HepG2 (cell line): ENCODE results near the gene EPB41. TPM values are rescaled to one million over a fixed set of nuclear protein-coding genes. Genes with fewer than 3 reads are reported as not detected.
A peak's percentile ranks its signal among the peaks of the same experiment; 100 is the strongest.

ENCODE experiments used
- ARID2 ChIP-seq: sonication (generic); formaldehyde crosslinking; IDR thresholded peaks from 2 replicates; pipeline ENCODE4 v1.8.1; 2022; ENCODE audit warnings: mild to moderate bottlenecking, missing genetic modification reagents, borderline replicate concordance
- ERF ChIP-seq: IDR thresholded peaks from 2 replicates; pipeline ENCODE4 v1.6.1; 2018; ENCODE audit warnings: missing biosample characterization, missing genetic modification reagents
- ETV5 ChIP-seq: IDR thresholded peaks from 2 replicates; pipeline ENCODE4 v1.6.1; 2018; ENCODE audit warnings: missing biosample characterization, missing genetic modification reagents, inconsistent platforms, borderline replicate concordance
- FOXO4 ChIP-seq: sonication (generic); formaldehyde crosslinking; conservative IDR thresholded peaks from 2 replicates; pipeline ENCODE4 v1.8.1; 2023; ENCODE audit warnings: missing genetic modification reagents
- FOXP1 ChIP-seq, 2 experiments: fragments of 450-650 bp in 1 of 2; IDR thresholded peaks; 2 replicates each; pipeline ENCODE4 v1.6.1; 2017 to 2018; ENCODE audit warnings: antibody characterized with exemption in 1 of 2
- GATAD1 ChIP-seq: IDR thresholded peaks from 2 replicates; pipeline ENCODE4 v1.6.1; 2016; ENCODE audit warnings: missing genetic modification reagents, missing compliant biosample characterization
- HNF4G ChIP-seq, 2 experiments: sonication (generic) in 1 of 2; formaldehyde crosslinking in 1 of 2; IDR thresholded peaks; 2 replicates each; pipeline versions ENCODE4 v1.4.0 to v1.6.1; 2011 to 2020; ENCODE audit warnings: borderline replicate concordance in 2 of 2, low read depth in 2 of 2, mild to moderate bottlenecking in 2 of 2, low read length in 1 of 2, missing genetic modification reagents in 1 of 2, moderate library complexity in 1 of 2
- KDM6A ChIP-seq: IDR thresholded peaks from 2 replicates; pipeline ENCODE4 v1.6.1; 2016; ENCODE audit warnings: low read depth
- MAZ ChIP-seq, 2 experiments: sonication (generic) in 1 of 2; formaldehyde crosslinking in 1 of 2; IDR thresholded peaks; 2 replicates each; pipeline versions ENCODE4 v1.5.0 to v1.6.1; 2012 to 2020; ENCODE audit warnings: low read depth in 2 of 2, mild to moderate bottlenecking in 2 of 2, borderline replicate concordance in 1 of 2, improper control_type of control experiment in 1 of 2, low read length in 1 of 2, missing genetic modification reagents in 1 of 2, moderate library complexity in 1 of 2
- MBNL3 ChIP-seq: fragments of 250-450 bp; sonication (Bioruptor Pico); conservative IDR thresholded peaks from 2 replicates; pipeline ENCODE4 v1.8.0; 2022; ENCODE audit warnings: mild to moderate bottlenecking, inconsistent platforms
- PITX1 ChIP-seq: sonication (generic); formaldehyde crosslinking; IDR thresholded peaks from 2 replicates; pipeline ENCODE4 v1.5.1; 2020; ENCODE audit warnings: mild to moderate bottlenecking, missing genetic modification reagents
- RBM22 ChIP-seq: fragments of 200-400 bp; formaldehyde crosslinking; optimal IDR thresholded peaks from 2 replicates; pipeline ENCODE3; 2017; ENCODE audit warnings: mild to moderate bottlenecking, low read length, moderate library complexity
- SNAPC2 ChIP-seq: sonication (generic); formaldehyde crosslinking; IDR thresholded peaks from 2 replicates; pipeline ENCODE4 v1.8.1; 2022; ENCODE audit warnings: mild to moderate bottlenecking, missing genetic modification reagents
- U2AF2 ChIP-seq: fragments of 200-400 bp; formaldehyde crosslinking; IDR thresholded peaks from 2 replicates; pipeline ENCODE4 v1.6.1; 2017; ENCODE audit warnings: low read depth, mild to moderate bottlenecking, low read length
- ZC3H13 ChIP-seq: sonication (generic); formaldehyde crosslinking; IDR thresholded peaks from 2 replicates; pipeline ENCODE4 v1.8.1; 2023; ENCODE audit warnings: mild to moderate bottlenecking, missing genetic modification reagents, moderate library complexity
- ZNF234 ChIP-seq: sonication (generic); formaldehyde crosslinking; conservative IDR thresholded peaks from 2 replicates; pipeline ENCODE4 v1.5.1; 2020; ENCODE audit warnings: mild to moderate bottlenecking, missing genetic modification reagents
- ZNF496 ChIP-seq: sonication (generic); formaldehyde crosslinking; IDR thresholded peaks from 2 replicates; pipeline ENCODE4 v1.8.1; 2023; ENCODE audit warnings: mild to moderate bottlenecking, moderate library complexity, missing genetic modification reagents; ENCODE audit not compliant: insufficient replicate concordance
- ZNF572 ChIP-seq: sonication (generic); formaldehyde crosslinking; IDR thresholded peaks from 2 replicates; pipeline ENCODE4 v1.5.1; 2020; ENCODE audit warnings: mild to moderate bottlenecking, missing genetic modification reagents
- ZNF607 ChIP-seq: sonication (generic); formaldehyde crosslinking; IDR thresholded peaks from 2 replicates; pipeline ENCODE4 v1.5.1; 2020; ENCODE audit warnings: missing genetic modification reagents, mild to moderate bottlenecking, borderline replicate concordance
- ZNF616 ChIP-seq: sonication (generic); formaldehyde crosslinking; IDR thresholded peaks from 2 replicates; pipeline ENCODE4 v1.5.0; 2020; ENCODE audit warnings: low read depth, mild to moderate bottlenecking, missing genetic modification reagents
- polyA plus RNA-seq, 8 experiments: library from polyadenylated mRNA; depleted of rRNA in 3 of 8; stranded (reverse) in 7 of 8; unstranded in 1 of 8; fragments of >200 nt; fragmentation: Illumina TruSeq in 4 of 8; extraction: Trizol in 4 of 8; gene quantifications; 2 replicates each; pipeline versions ENCODE4 v1.2.1 to v1.2.3, GENCODE V29; 2011 to 2016; ENCODE audit warnings: low read depth in 4 of 8, missing spikeins in 1 of 8, mixed read lengths in 1 of 8; ENCODE audit not compliant: insufficient read depth in 1 of 8
- total RNA-seq, 5 experiments: library from RNA; depleted of rRNA; stranded (reverse); fragments of >200 nt; fragmentation: Illumina TruSeq; extraction: Trizol; gene quantifications; 2 replicates each; pipeline ENCODE4 v1.2.3, GENCODE V29; 2016; ENCODE audit warnings: low read depth in 1 of 5
- TF ChIP-seq, protein P1 (sequence below): IDR thresholded peaks from 2 replicates; pipeline ENCODE4 v1.6.1; 2016; ENCODE audit warnings: low read depth
- TF ChIP-seq, protein P2 (sequence below): sonication (generic); formaldehyde crosslinking; IDR thresholded peaks from 2 replicates; pipeline ENCODE4; 2020; ENCODE audit warnings: missing genetic modification reagents, mild to moderate bottlenecking, borderline replicate concordance

EPB41 gene
- total and polyA plus RNA-seq, 2 of the 13 experiments (the other 11 are each of a cell fraction or from before 2014, with no cell fraction given): 34.5 to 46.7 TPM

DNA sequence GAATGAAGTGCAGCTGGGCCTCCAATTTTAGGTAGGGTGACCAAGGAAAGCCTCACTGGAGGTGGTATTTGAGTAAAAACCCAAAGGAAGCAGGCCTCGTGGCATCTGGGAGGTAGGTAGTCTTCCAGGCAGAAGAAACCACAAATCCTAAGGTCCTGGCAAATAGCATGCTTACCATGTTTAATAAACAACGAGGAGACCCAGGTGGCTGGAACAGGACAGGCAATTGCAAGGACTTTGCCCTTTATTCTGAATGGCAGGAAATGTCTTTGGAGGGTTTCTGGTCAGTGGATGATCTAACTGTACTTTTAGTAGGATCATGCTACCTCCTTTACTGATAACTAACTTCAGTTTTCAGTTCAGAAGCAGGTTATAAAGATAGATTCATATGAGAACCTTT is 52.2 kb downstream of the EPB41 start (continued):
- TF ChIP-seq U2AF2: no peak
- no peak for TF ChIP-seq ZC3H13 (CRISPR knock-in tag)
- TF ChIP-seq ZNF616: no peak
- TF ChIP-seq ZNF572 (CRISPR knock-in tag): no peak
- TF ChIP-seq GATAD1: 0 out of 2 replicates have a peak, but pooled peaks have one; percentile 18
- TF ChIP-seq FOXO4 (CRISPR knock-in tag): no peak
- TF ChIP-seq HNF4G (IDR thresholded peaks at IDR 0.05; ENCODE audit: borderline replicate concordance, low read depth, low read length): peak; percentile 57; the same call in 1 of the 2 replicates
- peak; percentile 75; the same call in 1 of the 2 replicates for TF ChIP-seq HNF4G (CRISPR knock-in tag; IDR thresholded peaks at IDR 0.05; ENCODE audit: borderline replicate concordance, low read depth)
- TF ChIP-seq FOXP1 (IDR thresholded peaks at IDR 0.05): no peak
- peak; percentile 44; the same call in 1 of the 2 replicates for TF ChIP-seq FOXP1 (CRISPR knock-in tag; IDR thresholded peaks at IDR 0.05)
- 0 out of 2 replicates have a peak, but pooled peaks have one; percentile 28 for TF ChIP-seq KDM6A (CRISPR knock-in tag)
- TF ChIP-seq ZNF496: no peak
- peak; percentile 24; the same call in 1 of the 2 replicates for TF ChIP-seq ERF
- TF ChIP-seq RBM22: peak; percentile 37
- TF ChIP-seq, protein P1, sequence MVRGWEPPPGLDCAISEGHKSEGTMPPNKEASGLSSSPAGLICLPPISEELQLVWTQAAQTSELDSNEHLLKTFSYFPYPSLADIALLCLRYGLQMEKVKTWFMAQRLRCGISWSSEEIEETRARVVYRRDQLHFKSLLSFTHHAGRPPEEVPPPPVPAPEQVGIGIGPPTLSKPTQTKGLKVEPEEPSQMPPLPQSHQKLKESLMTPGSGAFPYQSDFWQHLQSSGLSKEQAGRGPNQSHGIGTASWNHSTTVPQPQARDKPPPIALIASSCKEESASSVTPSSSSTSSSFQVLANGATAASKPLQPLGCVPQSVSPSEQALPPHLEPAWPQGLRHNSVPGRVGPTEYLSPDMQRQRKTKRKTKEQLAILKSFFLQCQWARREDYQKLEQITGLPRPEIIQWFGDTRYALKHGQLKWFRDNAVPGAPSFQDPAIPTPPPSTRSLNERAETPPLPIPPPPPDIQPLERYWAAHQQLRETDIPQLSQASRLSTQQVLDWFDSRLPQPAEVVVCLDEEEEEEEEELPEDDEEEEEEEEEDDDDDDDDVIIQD (CRISPR knock-in tag): peak; percentile 80; the same call in 1 of the 2 replicates
- TF ChIP-seq SNAPC2: 0 out of 2 replicates have a peak, but pooled peaks have one; percentile 62
- TF ChIP-seq ARID2 (CRISPR knock-in tag): 0 out of 2 replicates have a peak, but pooled peaks have one; percentile 55
- TF ChIP-seq ETV5 (CRISPR knock-in tag): peak; percentile 58; the same call in 1 of the 2 replicates
- no peak for TF ChIP-seq ZNF234
- TF ChIP-seq MBNL3 (CRISPR knock-in tag): no peak
- no peak for TF ChIP-seq MAZ (IDR thresholded peaks at IDR 0.05; ENCODE audit: borderline replicate concordance, low read depth, low read length)
- TF ChIP-seq MAZ (CRISPR knock-in tag; IDR thresholded peaks at IDR 0.05; ENCODE audit: low read depth): no peak
- TF ChIP-seq PITX1 (CRISPR knock-in tag): no peak
- TF ChIP-seq, protein P2, sequence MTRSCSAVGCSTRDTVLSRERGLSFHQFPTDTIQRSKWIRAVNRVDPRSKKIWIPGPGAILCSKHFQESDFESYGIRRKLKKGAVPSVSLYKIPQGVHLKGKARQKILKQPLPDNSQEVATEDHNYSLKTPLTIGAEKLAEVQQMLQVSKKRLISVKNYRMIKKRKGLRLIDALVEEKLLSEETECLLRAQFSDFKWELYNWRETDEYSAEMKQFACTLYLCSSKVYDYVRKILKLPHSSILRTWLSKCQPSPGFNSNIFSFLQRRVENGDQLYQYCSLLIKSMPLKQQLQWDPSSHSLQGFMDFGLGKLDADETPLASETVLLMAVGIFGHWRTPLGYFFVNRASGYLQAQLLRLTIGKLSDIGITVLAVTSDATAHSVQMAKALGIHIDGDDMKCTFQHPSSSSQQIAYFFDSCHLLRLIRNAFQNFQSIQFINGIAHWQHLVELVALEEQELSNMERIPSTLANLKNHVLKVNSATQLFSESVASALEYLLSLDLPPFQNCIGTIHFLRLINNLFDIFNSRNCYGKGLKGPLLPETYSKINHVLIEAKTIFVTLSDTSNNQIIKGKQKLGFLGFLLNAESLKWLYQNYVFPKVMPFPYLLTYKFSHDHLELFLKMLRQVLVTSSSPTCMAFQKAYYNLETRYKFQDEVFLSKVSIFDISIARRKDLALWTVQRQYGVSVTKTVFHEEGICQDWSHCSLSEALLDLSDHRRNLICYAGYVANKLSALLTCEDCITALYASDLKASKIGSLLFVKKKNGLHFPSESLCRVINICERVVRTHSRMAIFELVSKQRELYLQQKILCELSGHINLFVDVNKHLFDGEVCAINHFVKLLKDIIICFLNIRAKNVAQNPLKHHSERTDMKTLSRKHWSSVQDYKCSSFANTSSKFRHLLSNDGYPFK (CRISPR knock-in tag): no peak
- TF ChIP-seq ZNF607 (CRISPR knock-in tag): no peak
